Fibroblast of villous mesenchyme (primary cell): ENCODE data around the gene AFDN. TPM values are rescaled to one million over a fixed set of nuclear protein-coding genes. Genes with fewer than 3 reads are reported as not detected.

Experiments
- DNase-seq: peaks from one replicate; pipeline ENCODE4 v3.0.0-alpha.2; 2010; ENCODE audit warnings: low read depth
- H3K4me3 ChIP-seq: 2 replicates; pipeline ENCODE4 v1.5.1; 2011; ENCODE audit warnings: low read depth, mild to moderate bottlenecking, low read length
- CTCF ChIP-seq: IDR thresholded peaks from 2 replicates; pipeline ENCODE4 v1.5.1; 2012; ENCODE audit warnings: low read depth, mild to moderate bottlenecking, low read length; ENCODE audit not compliant: insufficient read depth
- total RNA-seq: library from RNA; depleted of rRNA; stranded (reverse); fragments of >200 nt; gene quantifications from 2 replicates; pipeline ENCODE4 v1.2.3, GENCODE V29; 2012

Gene AFDN
- total RNA-seq, 1 donor, result 37.1 TPM

DNA sequence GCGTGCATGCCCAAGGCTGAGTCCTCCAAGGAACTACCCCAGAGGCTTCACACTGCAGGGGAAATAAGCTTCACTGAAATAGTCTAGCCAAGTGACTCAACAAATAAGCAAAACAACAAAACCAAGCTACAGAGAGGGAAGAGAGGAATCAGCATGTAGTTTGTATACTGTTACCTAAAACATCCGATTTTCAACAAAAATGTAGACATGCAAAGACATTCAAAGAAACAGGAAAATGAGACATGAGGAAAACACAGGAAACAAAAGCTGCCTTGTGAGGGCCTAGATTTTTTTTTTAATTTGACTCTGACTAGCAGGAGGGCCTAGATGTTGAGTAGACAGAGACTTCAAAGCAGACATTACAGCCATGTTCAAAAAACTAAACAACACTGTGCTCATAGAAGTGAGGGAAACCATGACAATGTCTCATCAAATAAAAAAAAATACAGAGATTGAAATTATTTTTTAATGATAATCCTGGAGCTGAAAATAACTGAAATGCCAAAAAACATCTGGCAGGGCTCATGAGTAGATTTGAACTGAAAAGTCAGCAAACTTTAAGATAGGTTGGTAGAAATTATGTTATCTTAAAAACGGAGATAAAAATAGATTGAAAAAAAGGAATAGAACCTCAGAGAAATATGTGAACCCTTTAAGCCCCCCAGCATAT, 154.3 kb downstream of the AFDN start:
- DNase-seq, result no peak

DNA sequence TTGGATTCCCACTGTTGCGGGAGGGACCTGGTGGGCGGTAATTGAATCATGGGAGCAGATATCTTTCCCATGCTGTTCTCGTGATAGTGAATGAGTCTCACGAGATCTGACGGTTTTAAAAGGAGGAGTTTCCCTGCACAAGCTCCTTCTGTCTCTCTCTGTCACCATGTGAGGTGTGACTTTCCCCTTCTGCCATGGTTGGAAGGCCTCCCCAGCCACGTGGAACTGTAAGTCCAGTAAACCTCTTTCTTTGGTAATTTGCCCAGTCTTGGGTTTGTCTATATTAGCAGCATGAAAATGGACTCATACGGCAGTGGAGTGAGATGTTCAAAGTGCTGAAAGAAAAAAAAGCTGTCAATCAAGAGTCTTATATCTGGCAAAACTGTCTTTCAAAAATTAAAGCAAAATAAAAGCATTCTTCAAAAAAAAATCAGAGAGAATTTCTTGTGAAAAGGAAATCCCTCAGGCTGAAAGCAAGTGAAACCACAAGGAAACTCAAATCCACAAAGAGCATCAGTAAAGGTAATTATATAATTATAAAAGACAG, 155.3 kb downstream of the AFDN start:
- no peak for DNase-seq
- no peak for TF ChIP-seq CTCF
- no peak overlapping the region for H3K4me3 ChIP-seq

More for the DNA sequence above, 154.3 kb downstream of the AFDN start:
- no peak overlapping the region for H3K4me3 ChIP-seq
- no peak for TF ChIP-seq CTCF

- no peak for TF ChIP-seq CTCF
- no peak overlapping the region for H3K4me3 ChIP-seq
- no peak for DNase-seq
Measured at GRCh38 chr6:167984144-167984719, 157.5 kb downstream of the AFDN start.

GRCh38 chr6:167984876-167985604, 158.3 kb downstream of the AFDN start:
- TF ChIP-seq CTCF, result no peak
- DNase-seq, result no peak
- H3K4me3 ChIP-seq, result no peak overlapping the region

GRCh38 chr6:167985911-167986595, 159.3 kb downstream of the AFDN start:
- no peak overlapping the region for H3K4me3 ChIP-seq
- no peak for TF ChIP-seq CTCF
- no peak for DNase-seq

- TF ChIP-seq CTCF, result no peak
- DNase-seq, result no peak
- H3K4me3 ChIP-seq, result no peak overlapping the region
Measured at GRCh38 chr6:167987396-167988153, 160.9 kb downstream of the AFDN start.
